ENCODE results near the gene LRGUK.

GRCh38 chr7:134186801-134187200 is 59.7 kb downstream of the LRGUK start:
- no peak for TF ChIP-seq CTCF (IDR thresholded peaks at IDR 0.05)
- TF ChIP-seq EZH2 (IDR thresholded peaks at IDR 0.05; ENCODE audit: borderline replicate concordance, insufficient read depth, low read depth, low read length, poor library complexity, severe bottlenecking), result no peak
